Coronary artery (tissue), 2 donors: ENCODE measurements around the gene TRIO.

Experiments
- DNase-seq: peaks from one replicate; pipeline ENCODE4 v3.0.0-alpha.2; 2017; ENCODE audit warnings: low spot score
- H3K27ac ChIP-seq, 2 donors: fragments of 200-600 bp; sonication (generic); one replicate each; pipeline ENCODE4 v1.5.1; 2016 to 2019
- H3K4me3 ChIP-seq: fragments of 200-600 bp; sonication (generic); 2 replicates; pipeline ENCODE4 v1.5.1; 2016; ENCODE audit warnings: mild to moderate bottlenecking, moderate library complexity
- CTCF ChIP-seq: fragments of 200-600 bp; sonication (generic); IDR thresholded peaks from one replicate; pipeline ENCODE4 v1.5.1; 2019; ENCODE audit warnings: antibody characterized with exemption

Gene TRIO

GRCh38 chr5:14208071-14209021, 65.2 kb downstream of the TRIO start:
- DNase-seq: no peak
- no peak overlapping the region for H3K4me3 ChIP-seq
- TF ChIP-seq CTCF: no peak
- no peak overlapping the region for H3K27ac ChIP-seq

GRCh38 chr5:14209222-14209822, 66.2 kb downstream of the TRIO start:
- no peak for TF ChIP-seq CTCF
- H3K27ac ChIP-seq: no peak overlapping the region
- no peak overlapping the region for H3K4me3 ChIP-seq
- DNase-seq: no peak

- TF ChIP-seq CTCF: no peak
- no peak for DNase-seq
- Histone ChIP-seq H3K4me3 (no peak overlapping the region), H3K27ac (no peak overlapping the region)
Measured at GRCh38 chr5:14209836-14210235, 66.7 kb downstream of the TRIO start.

- no peak for DNase-seq
- no peak overlapping the region for H3K4me3 ChIP-seq
- no peak for TF ChIP-seq CTCF
- no peak overlapping the region for H3K27ac ChIP-seq
Measured at GRCh38 chr5:14210729-14211128, 67.6 kb downstream of the TRIO start.

GRCh38 chr5:14211818-14212803, 69.0 kb downstream of the TRIO start:
- no peak for TF ChIP-seq CTCF

GRCh38 chr5:14212838-14213237, 69.7 kb downstream of the TRIO start:
- Histone ChIP-seq H3K4me3 (no peak overlapping the region), H3K27ac (no peak overlapping the region)
- TF ChIP-seq CTCF: no peak
- DNase-seq: no peak

More at GRCh38 chr5:14211818-14212803, 69.0 kb downstream of the TRIO start:
- DNase-seq: no peak
- no peak overlapping the region for H3K4me3 ChIP-seq
- H3K27ac ChIP-seq: no peak overlapping the region
